HG02943 (cell line): Measurements from ENCODE around the gene CNFN.

Experiments used
- ATAC-seq: cut with Tn5 transposase; IDR thresholded peaks from one replicate; pipeline ENCODE4 v1.9.1; 2021; ENCODE audit warnings: mild to moderate bottlenecking, low read depth, moderate library complexity; ENCODE audit not compliant: unreplicated experiment

The CNFN gene

GRCh38 chr19:42376177-42376555, 13.9 kb downstream of the CNFN start:
- ATAC-seq = no peak

- ATAC-seq = no peak
Measured at GRCh38 chr19:42375415-42376176, 14.5 kb downstream of the CNFN start.

DNA sequence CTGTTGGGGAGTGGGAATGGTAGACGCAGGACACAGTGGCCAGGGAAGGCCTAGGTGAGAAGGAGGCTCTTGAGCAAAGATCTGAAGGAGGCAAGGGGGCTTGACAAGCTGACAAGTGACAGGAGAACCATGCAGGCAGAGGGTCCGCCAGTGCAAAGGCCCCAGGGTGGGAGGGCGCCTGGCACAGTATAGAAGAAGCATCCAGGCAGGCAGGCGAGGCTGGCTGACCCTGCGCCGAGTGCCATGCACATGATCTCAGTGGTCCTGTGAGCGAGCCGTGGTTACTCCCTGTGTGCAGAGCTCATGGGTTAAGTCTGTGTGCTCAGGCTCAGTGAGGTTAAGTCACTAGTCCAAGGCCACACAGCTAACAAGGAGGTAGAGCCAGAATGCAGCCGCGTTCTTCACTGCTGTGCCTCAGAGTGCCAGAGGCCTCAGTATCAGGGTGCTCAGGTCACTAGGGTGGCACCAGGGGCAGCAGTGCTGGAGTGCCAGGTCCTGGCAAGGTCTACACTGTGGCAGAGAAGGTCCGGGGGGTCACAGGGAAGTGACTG, 15.2 kb downstream of the CNFN start:
- ATAC-seq = no peak

DNA sequence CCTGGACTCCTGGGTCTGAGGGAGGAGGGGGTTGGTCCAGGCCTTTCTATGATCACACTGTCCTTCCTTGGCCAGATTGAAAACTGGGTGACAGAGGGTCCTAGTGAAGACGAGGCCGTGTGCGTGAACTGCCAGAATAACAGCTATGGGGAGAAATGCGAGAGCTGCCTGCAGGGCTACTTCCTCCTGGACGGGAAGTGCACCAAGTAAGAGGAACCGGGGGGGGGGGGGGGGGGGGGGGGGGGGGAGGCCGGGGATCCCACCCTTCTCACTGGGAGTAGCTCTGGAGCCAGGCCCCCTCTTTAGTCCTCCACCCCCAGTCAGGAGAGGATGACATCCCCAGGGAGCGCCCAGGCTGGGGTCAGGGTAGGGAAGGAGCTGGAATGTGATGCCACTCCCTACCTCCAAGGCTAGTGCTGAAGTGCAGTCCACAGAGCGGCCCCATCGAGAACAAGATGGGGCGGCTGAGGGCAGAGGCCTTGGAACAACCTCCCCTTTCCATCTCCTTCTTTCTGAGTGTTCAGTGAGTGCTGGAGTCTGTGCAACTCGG, 19.4 kb downstream of the CNFN start:
- ATAC-seq = no peak

DNA sequence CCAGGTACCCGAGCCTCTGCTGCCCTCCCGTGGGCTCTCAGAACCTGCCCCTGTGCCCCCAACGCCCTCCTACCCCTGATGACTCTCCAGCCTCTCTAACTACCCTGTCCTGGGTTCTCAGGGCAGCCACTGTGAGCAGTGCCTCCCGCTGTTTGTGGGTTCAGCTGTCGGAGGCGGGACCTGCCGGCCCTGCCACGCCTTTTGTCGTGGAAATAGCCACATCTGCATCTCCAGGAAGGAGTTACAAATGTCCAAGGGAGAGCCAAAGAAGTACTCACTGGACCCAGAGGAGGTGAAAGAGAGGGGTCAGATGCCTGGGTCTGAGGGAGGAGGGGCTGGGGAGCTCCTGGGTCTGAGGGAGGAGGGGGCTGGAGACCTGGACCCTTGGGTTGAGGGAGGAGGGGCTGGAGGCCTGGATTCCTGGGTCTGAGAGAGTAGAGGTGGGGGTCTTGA, 20.0 kb downstream of the CNFN start:
- ATAC-seq = no peak

DNA sequence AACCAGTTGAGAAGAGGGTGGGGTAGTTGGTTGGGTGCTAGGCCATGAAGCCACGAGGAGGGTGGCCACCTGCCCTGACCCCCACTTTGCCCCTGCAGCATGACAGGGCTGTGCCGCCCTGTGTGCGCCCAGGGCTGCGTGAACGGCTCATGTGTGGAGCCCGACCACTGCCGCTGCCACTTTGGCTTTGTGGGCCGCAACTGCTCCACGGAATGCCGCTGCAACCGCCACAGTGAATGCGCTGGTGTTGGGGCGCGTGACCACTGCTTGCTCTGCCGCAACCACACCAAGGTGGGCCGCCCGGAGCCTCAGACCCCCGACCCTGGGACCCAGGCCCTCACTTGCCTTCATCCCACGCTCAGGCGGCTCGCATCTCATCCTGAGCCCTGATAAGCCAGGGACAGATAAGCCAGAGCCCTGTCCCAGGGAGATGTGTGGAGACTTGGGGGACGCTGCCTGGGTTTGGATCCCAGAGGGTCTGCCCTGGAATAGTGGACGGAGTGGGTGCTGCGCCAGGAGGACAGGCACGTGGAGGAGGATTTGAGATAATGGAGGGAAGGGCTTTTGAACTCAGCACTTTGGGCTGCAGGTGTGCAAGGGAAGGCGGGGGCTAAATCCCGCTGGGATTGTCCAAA, 20.5 kb downstream of the CNFN start:
- no peak for ATAC-seq

- no peak for ATAC-seq
Measured at GRCh38 chr19:42368765-42369164, 21.3 kb downstream of the CNFN start.

DNA sequence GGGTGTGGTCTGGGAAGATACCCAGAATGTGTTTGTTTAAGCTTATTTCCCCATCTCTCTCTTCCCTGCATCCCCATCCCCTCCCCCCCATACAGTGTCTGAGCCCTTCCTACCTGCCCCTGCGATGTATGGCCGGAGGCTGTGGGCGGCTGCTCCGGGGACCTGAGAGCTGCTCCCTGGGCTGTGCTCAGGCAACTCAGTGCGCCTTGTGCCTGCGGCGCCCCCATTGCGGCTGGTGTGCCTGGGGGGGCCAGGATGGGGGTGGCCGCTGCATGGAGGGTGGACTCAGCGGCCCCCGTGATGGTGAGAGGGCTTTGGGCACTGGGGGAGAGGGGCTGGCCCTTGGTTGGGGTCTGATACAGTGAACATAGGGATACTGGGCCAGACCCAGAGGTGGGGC, 21.7 kb downstream of the CNFN start:
- ATAC-seq = no peak

DNA sequence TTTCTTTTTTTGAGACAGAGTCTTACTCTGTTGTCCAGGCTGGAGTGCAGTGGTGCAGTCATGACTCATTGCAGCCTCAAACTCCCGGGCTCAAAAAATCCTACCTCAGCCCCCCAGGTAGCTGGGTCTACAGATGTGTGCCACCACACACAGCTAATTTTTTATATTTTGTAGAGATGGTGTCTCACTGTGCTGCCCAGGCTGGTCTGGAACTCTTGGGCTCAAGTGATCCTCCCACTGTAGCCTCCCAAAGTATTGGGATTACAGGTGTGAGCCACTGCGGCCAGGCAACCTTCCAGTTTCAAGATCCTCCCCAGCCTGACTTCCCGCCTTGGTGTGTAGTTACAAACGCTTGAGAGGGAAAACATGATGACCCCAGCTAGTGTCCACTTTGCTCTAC, 22.2 kb downstream of the CNFN start:
- ATAC-seq = no peak

- no peak for ATAC-seq
Measured at GRCh38 chr19:42366673-42367072, 23.4 kb downstream of the CNFN start.

DNA sequence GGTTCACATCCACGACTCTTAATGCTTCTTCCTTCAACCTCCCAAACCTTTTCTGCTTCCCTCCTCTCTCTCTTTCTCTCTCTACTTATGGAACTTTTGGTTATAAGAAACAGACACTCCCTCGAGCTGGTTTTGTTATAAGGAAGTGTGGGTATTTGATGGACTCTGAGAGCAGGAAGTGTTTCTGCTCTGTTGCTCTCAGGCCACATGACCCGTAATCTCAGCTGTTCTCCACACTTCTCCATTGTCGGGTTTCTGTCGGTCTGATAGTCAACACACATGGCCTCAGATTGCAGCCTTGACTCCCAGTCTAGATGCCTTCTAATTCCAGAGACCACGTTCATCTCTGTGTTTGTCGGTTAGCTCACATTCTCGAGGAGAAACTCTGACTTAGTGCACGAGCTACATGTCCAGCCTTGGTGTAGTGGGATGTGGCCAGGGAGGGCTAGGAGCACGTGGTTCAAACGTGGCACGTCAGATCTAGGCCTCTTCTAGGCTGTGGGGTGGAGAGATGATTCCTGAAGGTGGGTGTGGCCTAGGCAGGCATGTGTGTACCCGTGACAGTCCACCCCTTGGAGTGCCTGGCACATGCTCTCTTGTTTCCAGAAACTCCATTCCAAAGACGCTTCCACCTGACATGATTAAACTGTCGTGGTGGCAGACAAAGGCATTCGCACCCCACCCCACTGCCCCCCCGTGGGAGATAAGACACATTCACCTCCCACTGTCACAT, 26.3 kb downstream of the CNFN start:
- no peak for ATAC-seq

DNA sequence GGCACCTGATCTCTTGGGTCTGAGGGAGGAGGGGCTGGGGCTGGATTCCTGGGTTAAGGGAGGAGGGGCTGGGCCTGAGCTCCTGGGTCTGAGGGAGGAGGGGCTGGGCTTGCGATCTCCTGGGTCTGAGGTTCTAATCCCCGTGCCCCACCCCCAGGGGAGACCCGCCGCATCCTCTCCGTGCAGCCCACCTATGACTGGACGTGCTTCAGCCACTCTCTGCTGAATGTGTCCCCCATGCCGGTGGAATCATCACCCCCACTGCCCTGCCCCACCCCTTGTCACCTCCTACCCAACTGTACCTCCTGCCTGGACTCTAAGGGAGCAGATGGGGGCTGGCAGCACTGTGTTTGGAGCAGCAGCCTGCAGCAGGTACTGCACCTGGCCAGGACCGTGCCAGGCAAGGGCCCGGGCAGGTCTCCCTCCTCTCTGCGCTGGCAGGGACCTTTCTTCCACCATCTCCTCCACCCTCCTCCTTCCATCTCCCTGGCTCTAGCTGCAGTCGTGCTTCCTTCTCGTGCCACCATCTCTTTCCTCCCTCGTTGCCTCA, 27.1 kb downstream of the CNFN start:
- ATAC-seq = no peak

- no peak for ATAC-seq
Measured at GRCh38 chr19:42362342-42362741, 27.8 kb downstream of the CNFN start.

- no peak for ATAC-seq
Measured at GRCh38 chr19:42361545-42361910, 28.6 kb downstream of the CNFN start.

DNA sequence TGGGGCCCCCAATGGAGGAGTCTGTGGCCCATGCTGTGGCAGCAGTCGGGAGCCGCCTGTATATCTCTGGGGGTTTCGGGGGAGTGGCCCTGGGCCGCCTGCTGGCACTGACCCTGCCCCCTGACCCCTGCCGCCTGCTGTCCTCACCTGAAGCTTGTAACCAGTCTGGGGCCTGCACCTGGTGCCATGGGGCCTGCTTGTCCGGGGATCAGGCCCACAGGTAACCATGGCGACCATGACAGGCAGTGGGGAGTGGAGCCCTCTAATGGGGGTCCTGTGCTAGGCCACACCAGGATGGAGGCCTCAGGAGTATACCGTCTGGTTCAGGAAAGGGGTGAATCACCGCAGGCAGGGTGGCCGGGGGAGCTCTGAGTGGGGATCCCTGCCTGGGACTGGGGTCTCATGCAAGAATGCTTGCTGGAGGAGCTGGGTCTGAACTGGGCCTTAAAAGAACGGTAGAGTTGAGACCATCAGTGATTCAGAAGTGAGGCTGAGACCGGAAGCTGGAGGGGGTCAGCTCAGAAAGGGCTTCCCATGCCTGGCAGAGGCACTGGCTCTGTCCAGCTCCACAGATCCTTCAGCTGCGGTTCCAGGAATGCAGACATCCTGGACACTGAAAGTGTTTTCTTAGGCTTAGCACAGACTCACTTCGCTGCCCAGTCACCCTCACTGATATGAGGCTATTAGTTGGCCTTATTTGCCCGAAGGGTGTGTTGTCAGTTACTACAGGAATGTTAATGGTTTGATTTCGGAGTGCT, 29.1 kb downstream of the CNFN start:
- no peak for ATAC-seq

GRCh38 chr19:42357290-42357689, 32.8 kb downstream of the CNFN start:
- ATAC-seq = no peak

DNA sequence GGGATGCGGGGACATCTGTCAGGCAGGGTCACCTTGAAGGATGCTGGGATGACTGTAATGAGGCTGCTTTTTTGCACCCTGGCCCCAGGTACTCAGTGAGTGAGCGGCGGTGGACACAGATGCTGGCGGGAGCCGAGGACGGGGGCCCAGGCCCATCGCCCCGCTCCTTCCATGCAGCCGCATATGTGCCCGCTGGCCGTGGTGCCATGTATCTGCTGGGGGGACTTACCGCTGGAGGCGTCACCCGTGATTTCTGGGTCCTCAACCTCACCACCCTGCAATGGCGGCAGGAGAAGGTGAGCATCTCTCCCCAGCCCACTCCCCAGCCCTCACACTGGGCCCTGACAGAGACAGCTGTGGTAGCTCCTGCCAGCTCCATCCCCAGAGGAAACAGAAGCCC, 33.4 kb downstream of the CNFN start:
- no peak for ATAC-seq

GRCh38 chr19:42355896-42356295, 34.2 kb downstream of the CNFN start:
- ATAC-seq = no peak

DNA sequence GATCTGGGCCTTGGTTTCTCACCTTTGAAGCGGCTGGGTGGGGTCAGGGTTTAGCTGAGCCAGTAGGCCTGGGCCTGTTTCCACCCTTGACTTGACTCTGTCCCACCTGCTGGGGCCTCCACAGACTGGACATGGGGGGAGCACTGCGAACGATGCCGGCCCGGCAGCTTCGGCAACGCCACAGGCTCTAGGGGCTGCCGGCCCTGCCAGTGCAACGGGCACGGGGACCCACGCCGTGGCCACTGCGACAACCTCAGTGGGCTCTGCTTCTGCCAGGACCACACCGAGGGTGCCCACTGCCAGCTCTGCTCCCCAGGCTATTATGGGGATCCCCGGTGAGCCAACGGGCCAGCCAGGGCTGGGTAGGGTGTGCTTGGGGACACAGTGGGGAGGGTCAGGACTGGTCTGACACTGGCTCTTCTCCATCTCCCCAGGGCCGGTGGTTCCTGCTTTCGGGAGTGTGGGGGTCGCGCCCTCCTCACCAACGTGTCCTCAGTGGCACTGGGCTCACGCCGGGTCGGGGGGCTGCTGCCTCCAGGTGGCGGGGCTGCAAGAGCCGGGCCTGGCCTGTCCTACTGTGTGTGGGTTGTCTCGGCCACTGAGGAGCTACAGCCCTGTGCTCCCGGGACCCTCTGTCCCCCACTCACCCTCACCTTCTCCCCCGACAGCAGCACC, 36.6 kb downstream of the CNFN start:
- no peak for ATAC-seq
